Measurements from ENCODE around the gene ATF4.

The ATF4 gene

GRCh38 chr22:39520226-39521105 lies at the start of gene ATF4:
TSS of gene ATF4 (plus strand) at chr22:39520562. CDS start at chr22:39521446, 884 bp downstream.
- H3K9me2 ChIP-seq (ENCODE audit: low read depth, low read length), result no peaks in the 10 kb centered on the region
- H3K9me3 ChIP-seq (ENCODE audit: low read length), result no peaks in the 10 kb centered on the region
- H4K20me1 ChIP-seq (ENCODE audit: insufficient read depth, low read length), result no peaks in the 10 kb centered on the region
- peaks cover 75% of the 10 kb centered on the region for H3K36me3 ChIP-seq (ENCODE audit: insufficient read depth, low read length)
- peak within 1 kb of the TSS; percentile 98 for H3K9ac ChIP-seq (ENCODE audit: low read length)
- H2AFZ ChIP-seq (ENCODE audit: low read length), result no peak within 1 kb of the TSS
- TF ChIP-seq EZH2 (IDR thresholded peaks at IDR 0.05; ENCODE audit: borderline replicate concordance, low read length) (no peak), CTCF (IDR thresholded peaks at IDR 0.05; ENCODE audit: low read length) (no peak)
- peak within 1 kb of the TSS; percentile 88 for H3K27ac ChIP-seq (ENCODE audit: low read depth, low read length, poor library complexity, severe bottlenecking)
- peak within 1 kb of the TSS; percentile 88 for H3K4me2 ChIP-seq (ENCODE audit: low read length)
- peak within 1 kb of the TSS; percentile 95 for H3K4me3 ChIP-seq (ENCODE audit: low read depth, low read length, poor library complexity, severe bottlenecking)
- no peaks in the 10 kb centered on the region for H3K27me3 ChIP-seq (ENCODE audit: insufficient read depth, low read length)
- H3K79me2 ChIP-seq (ENCODE audit: insufficient read depth, low read length), result peaks cover 14% of the 10 kb centered on the region
- peaks cover 45% of the 10 kb centered on the region for H3K4me1 ChIP-seq (ENCODE audit: insufficient read depth, low read length, severe bottlenecking)
- H3F3A ChIP-seq (ENCODE audit: insufficient read depth, low read length), result peaks cover 21% of the 10 kb centered on the region

DNA sequence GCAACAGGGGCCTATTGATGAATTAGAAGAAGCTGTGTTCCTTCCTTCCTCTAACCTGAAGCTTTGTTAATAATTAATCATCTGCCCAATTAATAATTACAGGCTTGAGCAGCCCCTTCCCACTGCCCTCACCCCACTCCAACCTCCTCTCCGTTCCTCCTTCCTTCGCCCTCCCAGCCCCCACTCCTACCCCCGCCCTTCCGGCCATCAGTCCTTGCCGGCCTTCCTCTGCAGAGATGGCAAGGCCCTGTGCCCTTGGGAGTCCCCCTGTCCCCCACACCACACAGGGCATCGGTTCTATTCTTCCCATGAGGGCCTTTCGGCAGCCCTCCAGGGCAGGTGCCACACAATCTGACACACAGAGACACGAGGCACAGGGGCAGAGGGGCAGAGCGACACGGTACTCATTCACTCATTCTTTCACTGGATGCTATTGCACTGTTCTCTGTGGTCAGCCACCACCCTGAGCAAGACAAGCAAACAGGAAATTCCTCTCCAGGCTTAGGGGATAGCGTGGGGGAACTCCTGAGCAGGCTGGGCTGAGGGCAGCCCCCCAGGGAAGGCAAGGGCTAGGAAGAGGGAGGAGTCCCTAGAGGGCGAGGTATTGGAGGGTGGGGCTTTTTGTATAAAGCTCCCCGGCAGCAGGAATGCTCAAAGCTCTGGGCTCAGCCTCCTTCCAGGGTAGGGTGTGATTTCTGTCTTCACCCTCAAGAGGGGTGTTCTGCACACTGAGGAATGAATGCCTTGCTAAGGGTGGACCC lies 48.8 kb upstream of the ATF4 start:
- Histone ChIP-seq H3K36me3 (ENCODE audit: insufficient read depth, low read length) (peaks cover 45% of the 10 kb centered on the region; the same call in 1 of the 2 replicates), H3K27ac (ENCODE audit: low read depth, low read length, poor library complexity, severe bottlenecking) (peak overlapping the region; percentile 98), H4K20me1 (ENCODE audit: insufficient read depth, low read length) (no peaks in the 10 kb centered on the region), H3K4me1 (ENCODE audit: insufficient read depth, low read length, severe bottlenecking) (peaks cover 66% of the 10 kb centered on the region), H3K4me2 (ENCODE audit: low read length) (peak overlapping the region; percentile 52), H3K9me2 (ENCODE audit: low read depth, low read length) (no peaks in the 10 kb centered on the region), H3K9me3 (ENCODE audit: low read length) (no peaks in the 10 kb centered on the region), H3K4me3 (ENCODE audit: low read depth, low read length, poor library complexity, severe bottlenecking) (peak overlapping the region; percentile 13), H3F3A (ENCODE audit: insufficient read depth, low read length) (no peaks in the 10 kb centered on the region), H2AFZ (ENCODE audit: low read length) (no peak overlapping the region), H3K27me3 (ENCODE audit: insufficient read depth, low read length) (no peaks in the 10 kb centered on the region), H3K9ac (ENCODE audit: low read length) (peak overlapping the region; percentile 46; the same call in 1 of the 2 replicates), H3K79me2 (ENCODE audit: insufficient read depth, low read length) (peaks cover 5% of the 10 kb centered on the region; the same call in 1 of the 2 replicates)
- no peak for TF ChIP-seq EZH2 (IDR thresholded peaks at IDR 0.05; ENCODE audit: borderline replicate concordance, low read length)
- TF ChIP-seq CTCF (IDR thresholded peaks at IDR 0.05; ENCODE audit: low read length), result no peak

GRCh38 chr22:39472570-39473556 lies 47.5 kb upstream of the ATF4 start:
- Histone ChIP-seq H3K27me3 (ENCODE audit: insufficient read depth, low read length) (no peaks in the 10 kb centered on the region), H3K4me2 (ENCODE audit: low read length) (peak overlapping the region; percentile 52), H3K9me3 (ENCODE audit: low read length) (no peaks in the 10 kb centered on the region), H3K9me2 (ENCODE audit: low read depth, low read length) (no peaks in the 10 kb centered on the region), H3K9ac (ENCODE audit: low read length) (peak overlapping the region; percentile 46; the same call in 1 of the 2 replicates), H4K20me1 (ENCODE audit: insufficient read depth, low read length) (no peaks in the 10 kb centered on the region), H3K36me3 (ENCODE audit: insufficient read depth, low read length) (peaks cover 56% of the 10 kb centered on the region), H3K79me2 (ENCODE audit: insufficient read depth, low read length) (peaks cover 4% of the 10 kb centered on the region; the same call in 1 of the 2 replicates), H3K27ac (ENCODE audit: low read depth, low read length, poor library complexity, severe bottlenecking) (peak overlapping the region; percentile 98), H3F3A (ENCODE audit: insufficient read depth, low read length) (no peaks in the 10 kb centered on the region), H3K4me3 (ENCODE audit: low read depth, low read length, poor library complexity, severe bottlenecking) (peak overlapping the region; percentile 10), H2AFZ (ENCODE audit: low read length) (no peak overlapping the region), H3K4me1 (ENCODE audit: insufficient read depth, low read length, severe bottlenecking) (peaks cover 53% of the 10 kb centered on the region)
- TF ChIP-seq CTCF (IDR thresholded peaks at IDR 0.05; ENCODE audit: low read length), result no peak
- TF ChIP-seq EZH2 (IDR thresholded peaks at IDR 0.05; ENCODE audit: borderline replicate concordance, low read length), result no peak

All from OCI-LY1 (cell line).